Keratinocyte (primary cell): ENCODE data around the gene MCAM. TPM values are rescaled to one million over a fixed set of nuclear protein-coding genes. Genes with fewer than 3 reads are reported as not detected.

ENCODE experiments used
- DNase-seq: peaks from one replicate; pipeline ENCODE4 v3.0.0-alpha.2; 2011; ENCODE audit warnings: low read depth, missing footprints, low spot score
- FAIRE-seq: peaks from 2 replicates; lab custom pipeline; 2011; peaks lifted over from hg19 to GRCh38; lab: Jason Lieb, UNC
- H2AFZ ChIP-seq: 2 replicates; pipeline ENCODE4 v1.6.0; 2012; ENCODE audit warnings: low read length, control low read depth, inconsistent platforms; ENCODE audit not compliant: control insufficient read depth
- H3K27ac ChIP-seq: 2 replicates; pipeline ENCODE4 v1.5.1; 2011; ENCODE audit warnings: low read length; ENCODE audit not compliant: control insufficient read depth, insufficient read depth
- H3K27me3 ChIP-seq: 3 replicates; pipeline ENCODE4 v1.6.0; 2011; ENCODE audit warnings: low read length; ENCODE audit not compliant: control insufficient read depth, insufficient read depth; ENCODE audit errors: extremely low read depth
- H3K36me3 ChIP-seq, 2 experiments: 2 replicates in 1 of 2; 3 replicates in 1 of 2; pipeline ENCODE4 v1.5.1; 2011; ENCODE audit warnings: low read length in 2 of 2, mild to moderate bottlenecking in 1 of 2; ENCODE audit not compliant: control insufficient read depth in 2 of 2, insufficient read depth in 2 of 2; ENCODE audit errors: extremely low read depth in 1 of 2
- H3K4me1 ChIP-seq: 3 replicates; pipeline ENCODE4 v1.5.1; 2011; ENCODE audit warnings: low read length; ENCODE audit not compliant: control insufficient read depth, insufficient read depth; ENCODE audit errors: extremely low read depth
- H3K4me2 ChIP-seq: 3 replicates; pipeline ENCODE4 v1.6.0; 2011; ENCODE audit warnings: low read depth, low read length; ENCODE audit not compliant: control insufficient read depth, insufficient read depth; ENCODE audit errors: extremely low read depth
- H3K4me3 ChIP-seq, 3 experiments: fragments of 200-600 bp in 1 of 3; sonication (generic) in 1 of 3; 2 replicates in 2 of 3; 3 replicates in 1 of 3; pipeline ENCODE4 v1.5.1; 2011 to 2016; ENCODE audit warnings: low read length in 3 of 3, mild to moderate bottlenecking in 3 of 3, control low read depth in 2 of 3, inconsistent platforms in 1 of 3, low read depth in 1 of 3, mixed read lengths in 1 of 3, mixed run types in 1 of 3, moderate library complexity in 1 of 3; ENCODE audit not compliant: control insufficient read depth in 2 of 3, insufficient read depth in 2 of 3; ENCODE audit errors: extremely low read depth in 1 of 3
- H3K79me2 ChIP-seq: 2 replicates; pipeline ENCODE4 v1.6.0; 2012; ENCODE audit warnings: low read length; ENCODE audit not compliant: control insufficient read depth, insufficient read depth
- H3K9ac ChIP-seq: 3 replicates; pipeline ENCODE4 v1.6.0; 2011; ENCODE audit warnings: low read length; ENCODE audit not compliant: control insufficient read depth, insufficient read depth; ENCODE audit errors: extremely low read depth
- H3K9me1 ChIP-seq: 3 replicates; pipeline ENCODE4 v1.6.0; 2011; ENCODE audit warnings: low read length; ENCODE audit not compliant: control insufficient read depth, insufficient read depth; ENCODE audit errors: extremely low read depth
- H3K9me3 ChIP-seq: 2 replicates; pipeline ENCODE4 v1.5.1; 2012; ENCODE audit warnings: low read depth, low read length; ENCODE audit not compliant: control insufficient read depth
- H4K20me1 ChIP-seq: 3 replicates; pipeline ENCODE4 v1.6.0; 2011; ENCODE audit warnings: low read length; ENCODE audit not compliant: control insufficient read depth, insufficient read depth; ENCODE audit errors: extremely low read depth
- EZH2 ChIP-seq: IDR thresholded peaks from one replicate; pipeline ENCODE4 v1.6.1; 2012; ENCODE audit warnings: inconsistent platforms, mild to moderate bottlenecking, low read length, moderate library complexity
- dilution Hi-C: fragments of 300-500 bp; cut with MboI; formaldehyde crosslinking; loops from one replicate; pipeline ENCODE4 v1.7.0; 2020; ENCODE audit warnings: low sequenced_read_pairs; ENCODE audit not compliant: extremely low pct_ligation_motif_present
- polyA plus RNA-seq, 5 experiments: library from polyadenylated mRNA; depleted of rRNA in 3 of 5; stranded (reverse) in 3 of 5; stranded (forward) in 1 of 5; unstranded in 1 of 5; fragments of >200 nt; gene quantifications; 1 replicate in 1 of 5; 2 replicates in 3 of 5; 3 replicates in 1 of 5; pipeline versions ENCODE4 v1.2.1 to v1.2.3, GENCODE V29; 2011 to 2012; ENCODE audit warnings: missing spikeins in 2 of 5, low read depth in 1 of 5, low replicate concordance in 1 of 5
- TF ChIP-seq, protein P1 (sequence below), 3 experiments: IDR thresholded peaks in 1 of 3; conservative IDR thresholded peaks in 1 of 3; optimal IDR thresholded peaks in 1 of 3; 2 replicates in 2 of 3; 3 replicates in 1 of 3; pipeline versions ENCODE3 to v1.5.1; 2011; ENCODE audit warnings: low read length in 3 of 3, mild to moderate bottlenecking in 3 of 3, moderate library complexity in 2 of 3, control low read depth in 1 of 3, inconsistent platforms in 1 of 3; ENCODE audit not compliant: insufficient read depth in 2 of 3; ENCODE audit errors: extremely low read depth in 1 of 3

The MCAM gene
- polyA plus RNA-seq, 1 donor (not counting 4 experiments of a cell fraction or from before 2014, with no cell fraction given): 8.5 TPM

GRCh38 chr11:119341222-119342022 lies 24.5 kb upstream of the MCAM start:
- H3K9ac ChIP-seq: no peak overlapping the region
- H3K27ac ChIP-seq: no peak overlapping the region
- H3K9me3 ChIP-seq: no peaks in the 10 kb centered on the region
- dilution Hi-C loops: no loop called here
- TF ChIP-seq, protein P1, sequence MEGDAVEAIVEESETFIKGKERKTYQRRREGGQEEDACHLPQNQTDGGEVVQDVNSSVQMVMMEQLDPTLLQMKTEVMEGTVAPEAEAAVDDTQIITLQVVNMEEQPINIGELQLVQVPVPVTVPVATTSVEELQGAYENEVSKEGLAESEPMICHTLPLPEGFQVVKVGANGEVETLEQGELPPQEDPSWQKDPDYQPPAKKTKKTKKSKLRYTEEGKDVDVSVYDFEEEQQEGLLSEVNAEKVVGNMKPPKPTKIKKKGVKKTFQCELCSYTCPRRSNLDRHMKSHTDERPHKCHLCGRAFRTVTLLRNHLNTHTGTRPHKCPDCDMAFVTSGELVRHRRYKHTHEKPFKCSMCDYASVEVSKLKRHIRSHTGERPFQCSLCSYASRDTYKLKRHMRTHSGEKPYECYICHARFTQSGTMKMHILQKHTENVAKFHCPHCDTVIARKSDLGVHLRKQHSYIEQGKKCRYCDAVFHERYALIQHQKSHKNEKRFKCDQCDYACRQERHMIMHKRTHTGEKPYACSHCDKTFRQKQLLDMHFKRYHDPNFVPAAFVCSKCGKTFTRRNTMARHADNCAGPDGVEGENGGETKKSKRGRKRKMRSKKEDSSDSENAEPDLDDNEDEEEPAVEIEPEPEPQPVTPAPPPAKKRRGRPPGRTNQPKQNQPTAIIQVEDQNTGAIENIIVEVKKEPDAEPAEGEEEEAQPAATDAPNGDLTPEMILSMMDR (optimal IDR thresholded peaks at IDR 0.05 in 1 of 3, IDR thresholded peaks at IDR 0.05 in 1 of 3, conservative IDR thresholded peaks at IDR 0.05 in 1 of 3; ENCODE audit: extremely low read depth in 1 of 3, insufficient read depth in 2 of 3, low read length in 3 of 3): no peak
- peak; percentile 76 for TF ChIP-seq EZH2
- H3K4me2 ChIP-seq: no peak overlapping the region
- no peak overlapping the region for H3K4me3 ChIP-seq
- FAIRE-seq: no peak
- H3K27me3 ChIP-seq: peaks cover 43% of the 10 kb centered on the region
- H3K4me1 ChIP-seq: peaks cover 5% of the 10 kb centered on the region
- no peak for DNase-seq
- H3K36me3 ChIP-seq: peaks cover 2 to 8% of the 10 kb centered on the region in 2 experiments
- H3K9me1 ChIP-seq: no peaks in the 10 kb centered on the region
- H2AFZ ChIP-seq: no peak overlapping the region
- peaks cover 7% of the 10 kb centered on the region for H3K79me2 ChIP-seq
- H4K20me1 ChIP-seq: peaks cover 3% of the 10 kb centered on the region

GRCh38 chr11:119340335-119341221 lies 23.6 kb upstream of the MCAM start, which contains the start of gene C1QTNF5:
Gene C1QTNF5, minus strand, starts transcription at chr11:119340883. Its CDS starts 486 bp downstream, at chr11:119340397.
- H3K4me1 ChIP-seq: peaks cover 7% of the 10 kb centered on the region
- DNase-seq (no peak), FAIRE-seq (no peak)
- H3K4me2 ChIP-seq: peak within 1 kb of the TSS; percentile 58
- no peak within 1 kb of the TSS for H2AFZ ChIP-seq
- H3K27me3 ChIP-seq: peaks cover 43% of the 10 kb centered on the region
- H3K9me3 ChIP-seq: no peaks in the 10 kb centered on the region
- H3K4me3 ChIP-seq: peak within 1 kb of the TSS in 2 of 3 experiments; percentile 10 to 18
- dilution Hi-C loops: no loop called here
- H3K9ac ChIP-seq: no peak within 1 kb of the TSS
- no peaks in the 10 kb centered on the region for H3K9me1 ChIP-seq
- TF ChIP-seq, protein P1 (optimal IDR thresholded peaks at IDR 0.05 in 1 of 3, IDR thresholded peaks at IDR 0.05 in 1 of 3, conservative IDR thresholded peaks at IDR 0.05 in 1 of 3; ENCODE audit: extremely low read depth in 1 of 3, insufficient read depth in 2 of 3, low read length in 3 of 3): no peak
- TF ChIP-seq EZH2: no peak
- peaks cover 16% of the 10 kb centered on the region for H3K79me2 ChIP-seq
- peaks cover 3% of the 10 kb centered on the region for H4K20me1 ChIP-seq
- no peak within 1 kb of the TSS for H3K27ac ChIP-seq
- peaks cover 4 to 14% of the 10 kb centered on the region in 2 experiments for H3K36me3 ChIP-seq
